22Rv1 (cell line): ENCODE results near the gene ANKS1B.

Experiments used
- CTCF ChIP-seq: fragments of 450-650 bp; IDR thresholded peaks from 2 replicates; pipeline ENCODE4 v1.5.1; 2017; ENCODE audit warnings: mild to moderate bottlenecking
- ZFX ChIP-seq: fragments of 450-650 bp; IDR thresholded peaks from 2 replicates; pipeline ENCODE4 v1.6.1; 2017; ENCODE audit warnings: antibody characterized with exemption, borderline replicate concordance

GRCh38 chr12:99528478-99528877 is 456.3 kb downstream of the ANKS1B start:
- TF ChIP-seq CTCF (no peak), ZFX (no peak)
